ACHN (cell line): ENCODE measurements around the gene ZNF513.
"Not testable (repeated sequence)": the region's sequence is repeated elsewhere in the genome, so short reads cannot be mapped to it uniquely, and the experiment has no call there.

Source experiments
- DNase-seq: peaks from one replicate; pipeline ENCODE4 v3.0.0-alpha.2; 2015
- in situ Hi-C: cut with HindIII; loops from 2 replicates; pipeline ENCODE4 v1.10.0; 2017; ENCODE audit warnings: low sequenced_read_pairs, low pct_ligation_motif_present, low pct_unique_long_range_greater_than_20kb

The ZNF513 gene

DNA sequence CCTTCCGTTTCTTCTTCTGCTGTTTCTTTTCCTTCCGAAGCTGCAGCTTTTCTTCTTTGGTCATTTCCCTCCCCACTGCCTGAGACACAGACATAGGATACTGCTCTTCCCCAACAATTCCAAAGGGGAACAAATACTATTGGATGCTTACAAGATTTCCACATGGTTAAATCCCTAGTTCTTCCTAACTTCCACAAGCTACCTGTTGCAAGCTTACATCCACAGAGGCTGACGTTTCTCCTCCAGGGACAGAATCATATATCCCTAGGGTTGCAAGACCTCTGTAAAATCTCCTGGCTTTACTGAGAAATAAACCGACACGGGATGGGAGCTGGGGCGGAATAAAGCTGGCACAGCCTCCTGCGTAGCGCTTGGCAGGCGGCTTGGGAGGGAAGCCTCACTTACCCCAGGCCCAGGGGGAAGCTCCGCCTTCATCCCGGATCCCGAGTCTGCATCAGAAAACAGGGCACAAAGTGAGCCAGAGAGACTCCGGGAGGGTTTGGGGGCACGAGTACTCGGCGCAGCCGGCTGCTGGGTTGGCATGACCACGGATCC, 11.0 kb downstream of the ZNF513 start:
- in situ Hi-C loops: no loop called here
- DNase-seq: peak; percentile 70

DNA sequence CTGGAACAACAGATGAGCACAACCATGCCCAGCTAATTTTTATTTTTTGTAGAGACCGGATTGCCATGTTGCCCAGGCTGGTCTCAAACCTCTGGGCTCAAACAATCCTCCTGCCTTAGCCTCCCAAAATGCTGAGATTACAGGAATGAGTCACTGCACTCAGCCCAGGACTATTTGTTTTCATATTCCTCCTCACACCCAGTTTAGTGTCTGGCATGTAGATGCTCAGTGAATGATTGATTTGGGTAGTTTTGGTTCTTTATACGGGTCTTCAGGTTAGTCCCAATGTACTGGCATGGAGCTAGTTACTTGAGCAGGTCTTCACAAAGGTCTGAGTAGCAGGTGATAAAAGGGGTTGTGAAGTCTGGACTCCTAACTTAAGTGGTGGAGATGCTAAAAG, 16.6 kb downstream of the ZNF513 start:
- in situ Hi-C loops: no loop called here
- DNase-seq: no peak

DNA sequence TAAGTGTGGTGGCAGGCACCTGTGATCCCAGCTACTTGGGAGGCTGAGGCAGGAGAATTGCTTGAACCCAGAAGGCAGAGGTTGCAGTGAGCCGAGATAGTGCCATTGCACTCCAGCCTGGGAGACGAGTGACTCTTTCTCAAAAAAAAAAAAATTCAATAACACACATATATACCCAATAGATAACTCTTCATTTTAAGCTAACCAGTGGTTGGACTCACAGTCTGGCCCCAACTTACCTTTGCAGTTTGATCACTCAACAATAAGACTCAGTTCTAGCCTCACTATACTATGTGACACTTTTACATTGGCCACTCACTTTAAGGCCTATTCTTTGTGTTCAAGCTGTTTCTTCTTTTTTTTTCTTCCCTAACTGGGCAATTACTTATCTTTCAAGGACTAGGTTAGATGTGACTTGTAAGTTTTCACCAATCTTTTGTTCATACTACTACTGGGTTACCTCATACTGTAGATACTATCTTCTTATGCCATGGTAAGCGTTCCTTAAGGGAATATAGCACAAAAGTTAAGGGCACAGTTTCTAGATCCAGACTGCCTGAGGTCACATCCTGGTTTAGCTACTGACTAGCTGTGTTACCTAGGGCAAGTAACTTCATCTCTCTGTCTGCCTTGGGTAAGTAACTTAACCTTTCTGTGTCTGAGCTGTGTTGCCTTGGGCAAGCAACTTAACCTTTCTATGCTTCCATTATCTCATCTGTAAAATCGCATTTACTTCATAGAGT, 17.7 kb downstream of the ZNF513 start:
- in situ Hi-C loops: no loop called here
- no peak for DNase-seq

DNA sequence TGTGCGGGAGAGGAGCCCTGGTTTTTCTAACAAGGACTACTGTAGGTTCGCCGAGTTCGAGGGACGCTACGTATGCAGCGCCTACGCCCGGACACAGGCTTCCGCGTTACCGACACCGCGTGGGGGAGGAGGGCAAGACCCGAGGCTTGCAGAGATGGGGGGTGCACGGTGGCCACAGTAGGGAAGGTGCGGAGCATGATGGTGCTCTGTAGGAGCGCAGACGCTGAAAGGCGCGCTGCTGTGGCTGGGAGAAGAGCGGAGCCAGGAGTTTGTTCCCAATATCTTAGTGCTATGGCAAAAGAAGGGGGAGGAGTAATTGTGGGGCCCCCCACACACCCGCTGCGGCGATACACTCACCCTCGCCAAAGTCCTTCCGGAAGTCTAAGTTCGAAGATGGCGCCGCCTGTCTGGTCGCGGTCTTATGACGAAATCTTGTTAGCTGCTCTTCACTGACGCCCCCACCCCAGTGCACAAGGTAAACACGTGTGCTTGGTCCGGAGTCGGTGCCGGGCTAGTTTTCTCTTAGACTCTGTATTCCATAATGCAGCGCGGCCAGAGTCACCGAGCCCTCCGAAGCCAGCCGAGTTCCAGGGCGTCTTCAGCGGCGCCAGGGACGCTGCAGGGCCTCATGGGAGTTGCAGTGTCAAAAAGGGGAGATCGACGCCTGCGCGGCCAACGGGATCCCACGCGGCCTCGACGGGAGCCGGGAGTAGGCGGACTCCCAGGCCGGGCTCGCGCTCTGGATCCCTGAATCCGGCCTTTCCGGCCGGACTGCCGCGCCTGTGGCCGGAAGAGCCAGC, 24.0 kb downstream of the ZNF513 start, which contains the start of gene GTF3C2:
Gene GTF3C2, minus strand, starts transcription at position 383 of the 800 bp plus-strand sequence. CDS start 13,210 bp downstream, outside the sequence.
- in situ Hi-C loops: no loop called here

DNA sequence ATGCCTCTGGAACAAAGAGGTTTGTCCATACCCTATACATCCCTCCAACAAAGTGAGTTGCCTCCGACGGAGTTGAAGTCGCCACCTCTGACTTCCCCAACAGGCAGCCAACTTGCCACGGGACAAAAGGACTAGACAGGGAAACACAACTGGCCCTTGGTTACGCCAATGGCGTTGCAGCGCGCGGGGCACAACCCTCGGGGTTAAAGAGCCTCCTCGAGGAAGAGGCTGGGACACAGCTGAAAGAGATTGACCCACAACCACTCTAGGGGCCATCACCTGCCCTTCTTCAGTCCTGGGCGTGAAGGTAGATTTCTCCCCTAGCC, 24.5 kb downstream of the ZNF513 start:
- in situ Hi-C loops: no loop called here
- DNase-seq: peak; percentile 77

More for the DNA sequence above, 24.0 kb downstream of the ZNF513 start, which contains the start of gene GTF3C2:
- DNase-seq: peak; percentile 98

DNA sequence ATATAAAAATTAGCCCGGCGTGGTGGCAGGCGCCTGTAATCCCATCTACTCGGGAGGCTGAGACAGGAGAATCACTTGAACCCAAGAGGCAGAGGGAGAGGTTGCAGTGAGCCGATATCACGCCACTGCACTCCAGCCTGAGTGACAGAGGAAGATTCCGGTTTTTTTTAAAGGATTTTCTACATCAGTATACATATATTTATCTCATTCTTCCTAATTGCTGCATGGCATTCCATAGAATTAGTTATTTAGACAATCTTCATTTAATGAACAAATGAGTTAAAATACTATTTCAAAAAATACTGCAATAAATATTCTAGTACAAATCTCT, 26.0 kb downstream of the ZNF513 start:
- in situ Hi-C loops: no loop called here
- DNase-seq: no peak

DNA sequence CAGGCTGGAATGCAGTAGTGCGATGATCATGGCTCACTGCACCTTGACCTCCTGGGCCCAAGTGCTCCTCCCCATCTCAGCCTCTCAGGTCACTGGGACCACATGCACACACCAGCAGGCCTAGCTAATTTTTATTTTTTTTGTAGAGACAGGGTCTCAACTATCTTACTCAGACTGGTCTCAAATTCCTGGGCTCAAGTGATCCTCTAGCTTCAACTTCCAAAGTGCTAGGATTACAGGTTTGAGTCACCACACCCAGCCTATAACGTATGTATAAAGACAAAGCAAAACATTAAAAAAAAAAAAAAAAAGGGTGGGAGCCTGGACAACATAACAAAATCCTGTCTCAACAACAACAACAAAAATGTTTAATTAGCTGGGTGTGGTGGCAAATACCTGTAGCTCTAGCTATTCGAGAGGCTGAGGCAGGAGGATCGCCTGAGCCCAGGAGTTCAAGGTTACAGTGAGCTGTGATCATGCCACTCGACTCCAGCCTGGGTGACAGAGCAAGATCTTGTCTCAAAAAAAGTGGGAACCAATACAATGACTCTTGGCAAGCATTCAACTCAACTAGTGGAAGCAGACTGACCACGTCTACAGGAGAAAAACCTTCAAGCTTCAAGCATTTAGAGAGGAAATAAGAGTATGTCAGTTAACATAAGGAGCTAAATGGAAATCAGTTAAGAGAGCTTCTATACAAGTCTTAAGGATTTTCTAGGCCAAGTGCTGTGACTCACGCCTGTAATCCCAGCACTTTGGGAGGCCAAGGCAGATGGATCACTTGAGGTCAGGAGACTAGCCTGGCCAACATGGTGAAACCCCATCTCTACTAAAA, 26.6 kb downstream of the ZNF513 start:
- no peak for DNase-seq
- in situ Hi-C loops: no loop called here

DNA sequence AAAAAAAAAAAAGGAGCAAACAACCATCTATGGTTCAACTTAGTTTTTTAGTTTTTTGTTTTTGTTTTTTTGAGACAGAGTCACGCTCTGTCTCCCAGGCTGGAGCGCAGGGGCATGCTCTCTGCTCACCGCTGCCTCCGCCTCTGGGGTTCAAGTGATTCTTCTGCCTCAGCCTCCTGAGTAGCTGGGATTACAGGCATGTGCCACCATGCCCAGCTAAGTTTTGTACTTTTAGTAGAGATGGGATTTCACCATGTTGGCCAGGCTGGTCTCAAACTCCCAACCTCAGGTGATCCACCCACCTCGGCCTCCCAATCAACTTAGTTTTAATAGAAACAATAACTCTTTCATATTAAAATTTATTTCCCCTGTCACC, 27.2 kb downstream of the ZNF513 start:
- in situ Hi-C loops, DNase-seq: not testable (repeated sequence)

DNA sequence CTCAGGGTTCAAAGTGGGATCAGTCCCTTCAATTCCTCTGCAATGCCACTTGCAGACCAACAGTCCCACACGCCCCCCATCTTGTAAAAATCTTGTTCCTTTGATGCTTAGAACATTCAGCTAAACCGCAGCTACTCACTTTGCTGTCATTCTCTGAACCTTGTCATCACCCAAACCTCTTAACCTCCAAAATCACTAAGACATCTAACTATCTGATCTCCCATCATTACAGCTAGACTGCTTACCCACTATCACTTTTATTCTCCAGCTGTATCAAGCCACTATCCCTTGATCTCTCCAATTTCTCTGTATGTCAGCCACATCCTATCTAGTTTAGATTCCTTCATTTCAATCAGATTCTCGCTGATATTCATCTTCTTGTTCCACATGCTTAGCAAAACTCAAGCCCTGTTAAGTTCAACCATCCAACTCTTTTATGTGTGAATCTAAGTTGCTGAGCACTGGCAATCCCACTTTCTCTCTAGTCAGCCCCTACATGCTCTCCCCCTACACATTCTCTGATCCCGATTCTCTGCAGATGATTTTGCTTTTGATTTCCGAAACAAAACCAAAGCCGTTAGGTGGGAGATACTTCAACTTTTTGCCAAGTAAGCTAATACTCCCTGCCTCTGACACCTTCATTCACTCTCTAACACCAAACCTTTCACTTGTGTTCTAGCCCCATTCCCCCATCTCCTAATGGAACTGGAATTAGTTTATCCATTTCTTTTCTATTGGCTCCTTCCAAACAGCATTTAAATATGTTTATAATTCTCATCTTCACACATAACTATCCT, 28.5 kb downstream of the ZNF513 start:
- no peak for DNase-seq

DNA sequence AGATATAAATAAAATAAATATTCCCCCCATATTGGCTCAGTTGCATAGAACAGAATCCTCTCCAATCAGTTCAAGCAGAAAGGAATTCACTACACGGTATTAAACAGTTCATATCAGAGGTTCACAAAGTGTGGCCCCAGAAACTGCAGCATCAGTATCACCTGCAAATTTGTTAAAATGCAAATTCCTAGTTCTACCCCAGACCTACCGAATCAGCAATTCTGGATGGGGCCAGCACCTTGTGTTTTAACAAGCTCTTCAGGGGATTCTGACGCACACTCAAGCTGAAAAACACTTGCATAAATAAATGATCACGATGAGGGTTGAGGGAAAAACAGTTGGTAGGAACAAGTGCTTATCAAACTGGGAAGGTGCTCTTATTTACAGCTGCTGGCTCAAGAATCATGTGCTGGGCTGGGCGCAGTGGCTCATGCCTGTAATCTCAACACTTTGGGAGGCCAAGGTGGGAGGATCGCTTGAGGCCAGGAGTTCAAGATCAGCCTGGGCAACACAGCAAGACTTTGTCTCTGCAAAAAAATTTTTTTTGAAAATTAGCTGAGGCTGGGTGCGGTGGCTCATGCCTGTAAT, 30.3 kb downstream of the ZNF513 start:
- in situ Hi-C loops: no loop called here
- no peak for DNase-seq

More for the DNA sequence above, 28.5 kb downstream of the ZNF513 start:
- in situ Hi-C loops: no loop called here

DNA sequence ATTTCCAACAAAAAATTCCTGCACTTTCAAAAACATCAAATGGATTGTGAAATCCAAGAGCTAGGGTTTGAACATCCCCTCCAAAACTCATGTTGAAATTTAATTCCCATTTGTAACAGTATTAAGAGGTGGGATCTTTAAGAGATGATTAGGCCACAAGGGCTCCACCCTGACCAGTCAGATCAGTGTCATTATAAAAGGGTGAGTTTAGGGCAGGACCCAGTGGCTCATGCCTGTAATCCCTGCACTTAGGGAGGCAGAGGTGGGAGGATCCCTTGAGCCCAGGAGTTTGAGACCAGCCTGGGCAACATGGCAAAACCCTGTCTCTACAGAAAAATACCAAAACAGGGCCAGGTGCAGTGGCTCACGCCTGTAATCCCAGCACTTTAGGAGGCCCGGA, 32.9 kb downstream of the ZNF513 start:
- in situ Hi-C loops: no loop called here
- DNase-seq: no peak

DNA sequence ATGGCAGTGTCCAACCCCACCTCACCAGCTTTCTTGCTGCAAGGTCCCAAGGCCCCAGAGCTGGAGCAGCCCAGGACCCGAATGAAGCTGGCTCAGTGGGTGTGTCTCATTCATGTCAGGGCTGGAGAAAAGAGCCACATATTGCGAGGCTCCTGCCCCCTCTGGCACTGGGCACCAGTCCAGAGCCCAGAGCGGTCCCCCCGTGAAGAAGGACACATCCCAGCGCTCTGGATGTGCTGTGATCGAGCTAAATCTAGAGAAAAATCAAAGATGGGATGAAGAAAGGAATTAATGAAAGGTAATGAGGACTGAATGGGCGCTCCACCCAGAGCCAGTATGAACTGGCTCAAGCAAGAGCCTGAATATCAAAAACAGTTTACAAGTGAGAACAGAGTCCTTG, 44.4 kb downstream of the ZNF513 start:
- in situ Hi-C loops: no loop called here
- no peak for DNase-seq

DNA sequence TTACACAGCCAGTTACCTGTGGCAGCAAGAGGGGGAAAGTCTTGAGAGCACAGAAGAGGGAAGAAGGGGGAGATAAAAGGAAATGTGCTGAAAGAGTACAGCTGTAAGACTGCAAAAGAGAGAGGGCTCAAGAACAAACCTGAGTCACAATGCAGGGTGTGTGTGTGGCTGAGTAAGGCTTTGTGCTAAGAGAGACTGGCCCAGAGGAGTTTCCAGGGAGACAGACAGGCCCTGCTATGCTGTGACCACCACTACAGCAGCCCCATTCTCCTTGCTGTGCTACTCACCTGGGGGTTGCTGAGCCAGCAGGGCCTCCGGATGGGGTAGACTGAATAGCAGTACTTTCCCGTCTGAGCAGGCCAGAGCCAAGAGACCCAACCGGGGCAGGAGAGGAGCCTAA, 45.2 kb downstream of the ZNF513 start:
- in situ Hi-C loops: no loop called here
- DNase-seq: no peak
